GM23338 (cell line): ENCODE measurements around the gene CLPSL2. TPM values are rescaled to one million over a fixed set of nuclear protein-coding genes. Genes with fewer than 3 reads are reported as not detected.

ENCODE experiments used
- ATAC-seq: fragments of 200-7000 bp; cut with Tn5 transposase; 3 replicates; pipeline ENCODE4 v1.9.1; 2020
- DNase-seq: peaks from one replicate; pipeline ENCODE4 v3.0.0-alpha.2; 2015; ENCODE audit warnings: low spot score
- H2AFZ ChIP-seq: fragments of 200-600 bp; sonication (generic); 2 replicates; pipeline ENCODE4 v1.8.0; 2016; ENCODE audit warnings: antibody characterized with exemption, mild to moderate bottlenecking, moderate library complexity
- H3F3A ChIP-seq: fragments of 200-600 bp; sonication (generic); replicated peaks from 2 replicates; pipeline ENCODE4 v1.8.0; 2017; ENCODE audit warnings: antibody characterized with exemption, mixed run types, low read depth
- H3K27ac ChIP-seq: fragments of 200-600 bp; sonication (generic); 2 replicates; pipeline ENCODE4 v1.6.1; 2016; ENCODE audit warnings: low read depth
- H3K27me3 ChIP-seq: fragments of 200-600 bp; sonication (generic); 2 replicates; pipeline ENCODE4 v1.8.0; 2016; ENCODE audit warnings: mild to moderate bottlenecking, mixed run types, moderate library complexity; ENCODE audit not compliant: insufficient read depth
- H3K36me3 ChIP-seq: fragments of 200-600 bp; sonication (generic); 2 replicates; pipeline ENCODE4 v1.8.0; 2016; ENCODE audit warnings: mild to moderate bottlenecking; ENCODE audit not compliant: insufficient read depth
- H3K4me1 ChIP-seq: fragments of 200-600 bp; sonication (generic); 2 replicates; pipeline ENCODE4 v1.8.0; 2016; ENCODE audit warnings: mild to moderate bottlenecking, moderate library complexity; ENCODE audit not compliant: insufficient read depth
- H3K4me2 ChIP-seq: fragments of 200-600 bp; sonication (generic); 2 replicates; pipeline ENCODE4 v1.7.1; 2017; ENCODE audit warnings: mixed run types
- H3K4me3 ChIP-seq: fragments of 200-600 bp; sonication (generic); 2 replicates; pipeline ENCODE4 v1.6.1; 2016; ENCODE audit warnings: mixed run types
- H3K79me2 ChIP-seq: fragments of 200-600 bp; sonication (generic); replicated peaks from 2 replicates; pipeline ENCODE4 v1.8.0; 2017; ENCODE audit warnings: mild to moderate bottlenecking; ENCODE audit not compliant: insufficient read depth
- H3K9me2 ChIP-seq: fragments of 200-600 bp; sonication (generic); 2 replicates; pipeline ENCODE4 v1.8.0; 2017; ENCODE audit not compliant: insufficient read depth
- H4K20me1 ChIP-seq: fragments of 200-600 bp; sonication (generic); replicated peaks from 2 replicates; pipeline ENCODE4 v1.8.0; 2017; ENCODE audit warnings: mild to moderate bottlenecking; ENCODE audit not compliant: insufficient read depth
- H3K27ac Mint-ChIP-seq: 2 replicates; pipeline ENCODE4 v1.8.0; 2020; ENCODE audit warnings: inconsistent platforms, mild to moderate bottlenecking, moderate library complexity, mixed read lengths
- H3K27me3 Mint-ChIP-seq: 3 replicates; pipeline ENCODE4 v1.8.0; 2022; ENCODE audit warnings: low read depth, mild to moderate bottlenecking, moderate library complexity, mixed read lengths, inconsistent platforms; ENCODE audit not compliant: insufficient read depth, poor library complexity
- H3K36me3 Mint-ChIP-seq: 3 replicates; pipeline ENCODE4 v1.8.0; 2021; ENCODE audit warnings: low read depth, mild to moderate bottlenecking, inconsistent platforms, moderate library complexity, mixed read lengths
- H3K4me1 Mint-ChIP-seq: 3 replicates; pipeline ENCODE4 v1.8.0; 2020; ENCODE audit warnings: mild to moderate bottlenecking, inconsistent platforms, mixed read lengths
- H3K4me3 Mint-ChIP-seq: 3 replicates; pipeline ENCODE4 v1.8.0; 2021; ENCODE audit warnings: moderate library complexity, mild to moderate bottlenecking, inconsistent platforms, mixed read lengths
- H3K9me3 Mint-ChIP-seq: 3 replicates; pipeline ENCODE4 v1.8.0; 2020; ENCODE audit warnings: moderate library complexity, mild to moderate bottlenecking, inconsistent platforms, mixed read lengths
- ETS1 ChIP-seq: IDR thresholded peaks from 2 replicates; pipeline ENCODE4 v1.6.1; 2016; ENCODE audit warnings: antibody characterized with exemption
- JUNB ChIP-seq: IDR thresholded peaks from one replicate; pipeline ENCODE4 v1.6.1; 2016; ENCODE audit warnings: antibody characterized with exemption; ENCODE audit not compliant: unreplicated experiment
- POLR2AphosphoS5 ChIP-seq: IDR thresholded peaks from 2 replicates; pipeline ENCODE4 v1.6.1; 2016; ENCODE audit warnings: antibody characterized with exemption, low read depth
- STAT1 ChIP-seq: IDR thresholded peaks from one replicate; pipeline ENCODE4 v1.6.1; 2016; ENCODE audit warnings: antibody characterized with exemption; ENCODE audit not compliant: unreplicated experiment
- ZNF331 ChIP-seq: fragments of 250-450 bp; sonication (Bioruptor Pico); IDR thresholded peaks from 2 replicates; pipeline ENCODE4 v1.5.0; 2020; ENCODE audit warnings: low read depth, mild to moderate bottlenecking, moderate library complexity
- ZNF462 ChIP-seq: fragments of 250-450 bp; sonication (Bioruptor Pico); IDR thresholded peaks from 2 replicates; pipeline ENCODE4 v1.5.0; 2020; ENCODE audit warnings: mild to moderate bottlenecking, moderate library complexity
- polyA plus RNA-seq: library from polyadenylated mRNA; unstranded; fragments of >200 nt; fragmentation: Nextera tagmentation; extraction: Ambion mirVana; gene quantifications from 2 replicates; pipeline ENCODE4 v1.2.1, GENCODE V29; 2016
- total RNA-seq: library from RNA; depleted of rRNA; stranded (reverse); fragments of >200 nt; shearing (Covaris generic); gene quantifications from 2 replicates; pipeline ENCODE4 v1.2.3, GENCODE V29; 2014
- TF ChIP-seq, protein P1 (sequence below), 2 experiments: fragments of 200-600 bp in 1 of 2; sonication (generic) in 1 of 2; conservative IDR thresholded peaks; 2 replicates each; pipeline versions ENCODE4 v1.5.1 to v1.6.1; 2016 to 2017; ENCODE audit warnings: antibody characterized with exemption in 2 of 2, low read depth in 2 of 2, mild to moderate bottlenecking in 2 of 2, moderate library complexity in 1 of 2

CLPSL2 gene
- total and polyA plus RNA-seq, 2 experiments from 2014 or later: 2.9 to 3.1 TPM

DNA sequence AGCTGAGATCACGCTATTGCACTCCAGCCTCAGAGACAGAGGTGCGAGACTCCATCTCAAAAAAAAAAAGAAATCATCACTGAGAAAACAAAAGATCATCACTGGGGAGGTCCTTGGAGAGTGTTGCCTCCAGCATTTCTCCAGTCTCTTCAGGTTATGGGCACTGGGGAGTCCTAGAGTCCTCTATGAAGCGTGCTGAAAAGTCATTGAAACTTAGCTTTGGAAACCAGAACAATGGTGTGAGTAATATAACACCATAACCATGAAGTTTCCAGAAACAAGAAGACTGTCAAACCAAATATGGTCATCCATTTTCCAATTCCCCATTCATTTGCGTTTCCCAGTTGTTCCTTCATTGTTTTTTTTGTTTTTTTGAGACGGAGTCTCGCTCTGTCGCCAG is 25.8 kb upstream of the CLPSL2 start (continued):
- no peak for TF ChIP-seq ZNF462 (CRISPR knock-in tag)

DNA sequence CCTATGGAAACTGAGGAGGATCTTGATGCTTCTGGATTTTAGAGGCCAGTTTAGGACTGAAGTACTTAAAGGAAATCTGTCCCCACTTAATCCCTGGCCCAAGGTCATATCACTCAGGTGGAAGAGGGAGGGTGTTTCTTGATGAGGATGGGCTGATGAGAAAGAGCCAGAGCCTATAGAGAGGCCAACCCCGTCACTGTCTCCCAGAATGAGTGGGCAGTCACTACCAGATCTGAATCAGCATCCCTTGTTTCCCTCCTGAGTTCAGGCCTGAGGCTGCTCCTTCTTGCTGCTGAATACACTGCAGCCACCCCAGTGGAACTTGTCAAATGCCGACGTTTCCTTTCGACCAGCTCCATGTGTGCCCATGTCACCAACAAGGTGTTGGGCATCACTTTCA is 24.8 kb upstream of the CLPSL2 start:
- no peaks in the 10 kb centered on the region for H4K20me1 ChIP-seq
- DNase-seq: no peak
- H3K4me2 ChIP-seq: no peak overlapping the region
- H3K79me2 ChIP-seq: no peaks in the 10 kb centered on the region
- Mint-ChIP-seq H3K4me1 (peaks cover 20% of the 10 kb centered on the region), H3K4me3 (no peak overlapping the region), H3K9me3 (peaks cover 3% of the 10 kb centered on the region; the same call in 2 of the 3 replicates), H3K27ac (no peak overlapping the region), H3K27me3 (peaks cover 15% of the 10 kb centered on the region), H3K36me3 (no peaks in the 10 kb centered on the region)
- H3K4me1 ChIP-seq: peaks cover 16% of the 10 kb centered on the region
- H2AFZ ChIP-seq: no peak overlapping the region
- H3K4me3 ChIP-seq: no peak overlapping the region
- no peaks in the 10 kb centered on the region for H3K27me3 ChIP-seq
- no peaks in the 10 kb centered on the region for H3K9me2 ChIP-seq
- no peak for ATAC-seq
- H3K27ac ChIP-seq: no peak overlapping the region
- H3K36me3 ChIP-seq: no peaks in the 10 kb centered on the region
- H3F3A ChIP-seq: no peaks in the 10 kb centered on the region; the same call in 1 of the 2 replicates
- no peak for TF ChIP-seq ETS1
- TF ChIP-seq, protein P1, sequence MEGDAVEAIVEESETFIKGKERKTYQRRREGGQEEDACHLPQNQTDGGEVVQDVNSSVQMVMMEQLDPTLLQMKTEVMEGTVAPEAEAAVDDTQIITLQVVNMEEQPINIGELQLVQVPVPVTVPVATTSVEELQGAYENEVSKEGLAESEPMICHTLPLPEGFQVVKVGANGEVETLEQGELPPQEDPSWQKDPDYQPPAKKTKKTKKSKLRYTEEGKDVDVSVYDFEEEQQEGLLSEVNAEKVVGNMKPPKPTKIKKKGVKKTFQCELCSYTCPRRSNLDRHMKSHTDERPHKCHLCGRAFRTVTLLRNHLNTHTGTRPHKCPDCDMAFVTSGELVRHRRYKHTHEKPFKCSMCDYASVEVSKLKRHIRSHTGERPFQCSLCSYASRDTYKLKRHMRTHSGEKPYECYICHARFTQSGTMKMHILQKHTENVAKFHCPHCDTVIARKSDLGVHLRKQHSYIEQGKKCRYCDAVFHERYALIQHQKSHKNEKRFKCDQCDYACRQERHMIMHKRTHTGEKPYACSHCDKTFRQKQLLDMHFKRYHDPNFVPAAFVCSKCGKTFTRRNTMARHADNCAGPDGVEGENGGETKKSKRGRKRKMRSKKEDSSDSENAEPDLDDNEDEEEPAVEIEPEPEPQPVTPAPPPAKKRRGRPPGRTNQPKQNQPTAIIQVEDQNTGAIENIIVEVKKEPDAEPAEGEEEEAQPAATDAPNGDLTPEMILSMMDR (conservative IDR thresholded peaks at IDR 0.05; ENCODE audit: low read depth in 2 of 2): no peak
- TF ChIP-seq ZNF462 (CRISPR knock-in tag): no peak
- TF ChIP-seq POLR2AphosphoS5: no peak
- TF ChIP-seq JUNB: no peak
- TF ChIP-seq ZNF331 (CRISPR knock-in tag): no peak
- no peak for TF ChIP-seq STAT1
